K562 (cell line): ENCODE results near the gene SHB. TPM values are rescaled to one million over a fixed set of nuclear protein-coding genes. Genes with fewer than 3 reads are reported as not detected.

ENCODE experiments used
- CC2D1A ChIP-seq: fragments of 450-650 bp; IDR thresholded peaks from 2 replicates; pipeline ENCODE4 v1.6.1; 2017; ENCODE audit warnings: mild to moderate bottlenecking
- CTBP1 ChIP-seq: fragments of 450-650 bp; IDR thresholded peaks from 2 replicates; pipeline ENCODE4 v1.6.1; 2016; ENCODE audit warnings: borderline replicate concordance
- DPF2 ChIP-seq: fragments of 450-650 bp; IDR thresholded peaks from 2 replicates; pipeline ENCODE4 v1.6.1; 2016
- GABPA ChIP-seq: fragments of 200-800 bp; sonication (Bioruptor generic); conservative IDR thresholded peaks from 2 replicates; pipeline ENCODE4 v1.6.1; 2016; ENCODE audit warnings: low read depth, missing genetic modification characterization, missing compliant biosample characterization
- HNRNPL ChIP-seq: fragments of 200-400 bp; formaldehyde crosslinking; IDR thresholded peaks from 2 replicates; pipeline ENCODE4 v1.6.1; 2017; ENCODE audit warnings: low read depth, mild to moderate bottlenecking, low read length
- NONO ChIP-seq, 2 experiments: fragments of 200-400 bp in 1 of 2; fragments of 450-650 bp in 1 of 2; formaldehyde crosslinking in 1 of 2; IDR thresholded peaks; 2 replicates each; pipeline ENCODE4 v1.6.1; 2017; ENCODE audit warnings: low read depth in 2 of 2, mild to moderate bottlenecking in 2 of 2, moderate library complexity in 2 of 2, low read length in 1 of 2
- NR2C1 ChIP-seq, 2 experiments: fragments of 450-650 bp; IDR thresholded peaks; 2 replicates each; pipeline ENCODE4 v1.6.1; 2017; ENCODE audit warnings: mild to moderate bottlenecking in 2 of 2, antibody characterized with exemption in 1 of 2, inconsistent platforms in 1 of 2, missing compliant biosample characterization in 1 of 2, missing genetic modification characterization in 1 of 2
- NRF1 ChIP-seq, 2 experiments: fragments of 450-650 bp; IDR thresholded peaks in 1 of 2; conservative IDR thresholded peaks in 1 of 2; 2 replicates each; pipeline ENCODE4 v1.6.1; 2014; ENCODE audit warnings: mild to moderate bottlenecking in 2 of 2
- SMARCA5 ChIP-seq: fragments of 450-650 bp; IDR thresholded peaks from 2 replicates; pipeline ENCODE4 v1.6.1; 2016
- TRIM28 ChIP-seq: fragments of 450-650 bp; IDR thresholded peaks from 2 replicates; pipeline ENCODE4 v1.6.1; 2017
- WHSC1 ChIP-seq: IDR thresholded peaks from one replicate; pipeline ENCODE4 v1.6.1; 2012; ENCODE audit warnings: low read length, control low read depth, inconsistent platforms
- ZFX ChIP-seq: sonication (generic); formaldehyde crosslinking; IDR thresholded peaks from 2 replicates; pipeline ENCODE4 v1.8.0; 2022; ENCODE audit warnings: mild to moderate bottlenecking, missing genetic modification reagents, moderate library complexity
- ZNF316 ChIP-seq: fragments of 450-650 bp; IDR thresholded peaks from 2 replicates; pipeline ENCODE4 v1.6.1; 2016
- ZNF384 ChIP-seq: IDR thresholded peaks from 2 replicates; pipeline ENCODE4 v1.6.1; 2012; ENCODE audit warnings: low read depth, low read length, improper control_type of control experiment
- polyA plus RNA-seq, 8 experiments: library from polyadenylated mRNA; depleted of rRNA in 4 of 8; stranded (reverse) in 5 of 8; unstranded in 3 of 8; fragments of >200 nt; fragmentation: Nextera tagmentation in 2 of 8; fragmentation: Illumina TruSeq in 1 of 8; extraction: Ambion mirVana in 2 of 8; extraction: Trizol in 1 of 8; gene quantifications; 2 replicates each; pipeline versions ENCODE4 v1.2.1 to v1.2.3, GENCODE V29; 2011 to 2014; ENCODE audit warnings: inconsistent platforms in 1 of 8, missing spikeins in 1 of 8
- total RNA-seq, 7 experiments: library from RNA; depleted of rRNA in 6 of 7; stranded (reverse); fragments of >200 nt in 6 of 7; fragmentation: Illumina TruSeq in 2 of 7; extraction: Trizol in 2 of 7; gene quantifications; 2 replicates each; pipeline versions ENCODE4 v1.2.1 to v1.2.3, GENCODE V29; 2011 to 2021; ENCODE audit warnings: low replicate concordance in 1 of 7
- TF ChIP-seq, protein P1 (sequence below): sonication (generic); formaldehyde crosslinking; IDR thresholded peaks from 2 replicates; pipeline ENCODE4 v1.9.0; 2022; ENCODE audit warnings: mild to moderate bottlenecking, missing genetic modification reagents
- TF ChIP-seq, protein P2 (sequence below): fragments of 450-650 bp; IDR thresholded peaks from 2 replicates; pipeline ENCODE4 v1.6.1; 2018; ENCODE audit not compliant: partially characterized antibody
- TF ChIP-seq, protein P3 (sequence below): fragments of 450-650 bp; conservative IDR thresholded peaks from 2 replicates; pipeline ENCODE4 v1.6.1; 2016; ENCODE audit warnings: missing genetic modification characterization, low read depth, mild to moderate bottlenecking, control low read depth, missing compliant biosample characterization
- TF ChIP-seq, protein P4 (sequence below): fragments of 450-650 bp; formaldehyde crosslinking; IDR thresholded peaks from 2 replicates; pipeline ENCODE4 v1.4.0; 2020; ENCODE audit warnings: mild to moderate bottlenecking, mixed read lengths
- TF ChIP-seq, protein P5 (sequence below): conservative IDR thresholded peaks from 2 replicates; pipeline ENCODE4 v1.6.1; 2011; ENCODE audit warnings: low read depth, mild to moderate bottlenecking, low read length; ENCODE audit not compliant: control insufficient read depth

The SHB gene
- total and polyA plus RNA-seq, 9 of the 15 experiments (the other 6 are each of a cell fraction or from before 2014, with no cell fraction given): 0.78 to 16.0 (median 5.3) TPM

DNA sequence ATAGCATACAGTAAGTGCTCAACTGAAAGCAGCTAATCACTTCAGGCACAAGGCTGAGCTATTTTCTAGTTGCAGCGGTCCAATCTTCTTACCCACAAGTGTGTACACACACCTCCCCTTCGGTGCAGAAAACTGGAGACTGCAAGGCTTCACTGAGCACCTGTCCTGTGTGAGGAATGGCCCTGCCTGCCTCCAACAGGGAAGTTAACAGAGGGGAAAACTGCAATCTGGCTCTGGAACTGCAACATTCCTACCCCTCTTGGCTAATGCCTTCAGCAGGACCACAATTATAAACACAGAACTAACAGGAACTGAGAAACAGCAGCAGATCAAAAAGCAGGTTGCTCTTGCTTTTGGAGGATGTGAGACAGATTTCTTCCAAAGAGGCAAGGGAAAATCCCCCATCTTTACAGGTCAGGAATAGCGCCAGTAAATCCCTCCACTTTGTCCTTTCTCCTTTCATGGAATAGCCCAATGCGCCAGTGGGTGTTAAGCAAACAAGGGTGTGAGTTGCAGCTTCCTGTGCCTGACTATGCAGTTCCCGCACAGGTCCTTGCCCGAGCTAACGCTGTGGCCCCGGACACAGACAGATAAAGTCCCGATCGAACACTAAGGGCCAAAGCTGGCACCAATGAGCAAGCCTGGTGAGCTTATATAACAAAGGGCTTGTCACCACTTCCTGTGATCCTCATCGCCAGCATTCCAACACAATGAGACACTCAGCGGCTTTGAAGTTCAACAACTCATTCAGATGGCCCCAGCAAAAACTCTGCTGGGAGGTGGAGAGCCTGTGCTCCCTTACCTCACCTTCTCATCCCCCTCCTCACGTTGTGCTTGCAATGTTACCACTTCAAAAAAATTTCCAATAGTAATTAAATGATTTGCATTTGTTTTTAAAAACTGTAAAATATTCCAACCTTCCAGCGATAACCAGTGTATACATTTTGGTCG lies 21.5 kb downstream of the SHB start (continued):
- TF ChIP-seq, protein P1, sequence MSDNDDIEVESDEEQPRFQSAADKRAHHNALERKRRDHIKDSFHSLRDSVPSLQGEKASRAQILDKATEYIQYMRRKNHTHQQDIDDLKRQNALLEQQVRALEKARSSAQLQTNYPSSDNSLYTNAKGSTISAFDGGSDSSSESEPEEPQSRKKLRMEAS (CRISPR knock-in tag): peak; percentile 24; the same call in 1 of the 2 replicates
- TF ChIP-seq ZNF384: no peak
- TF ChIP-seq, protein P2, sequence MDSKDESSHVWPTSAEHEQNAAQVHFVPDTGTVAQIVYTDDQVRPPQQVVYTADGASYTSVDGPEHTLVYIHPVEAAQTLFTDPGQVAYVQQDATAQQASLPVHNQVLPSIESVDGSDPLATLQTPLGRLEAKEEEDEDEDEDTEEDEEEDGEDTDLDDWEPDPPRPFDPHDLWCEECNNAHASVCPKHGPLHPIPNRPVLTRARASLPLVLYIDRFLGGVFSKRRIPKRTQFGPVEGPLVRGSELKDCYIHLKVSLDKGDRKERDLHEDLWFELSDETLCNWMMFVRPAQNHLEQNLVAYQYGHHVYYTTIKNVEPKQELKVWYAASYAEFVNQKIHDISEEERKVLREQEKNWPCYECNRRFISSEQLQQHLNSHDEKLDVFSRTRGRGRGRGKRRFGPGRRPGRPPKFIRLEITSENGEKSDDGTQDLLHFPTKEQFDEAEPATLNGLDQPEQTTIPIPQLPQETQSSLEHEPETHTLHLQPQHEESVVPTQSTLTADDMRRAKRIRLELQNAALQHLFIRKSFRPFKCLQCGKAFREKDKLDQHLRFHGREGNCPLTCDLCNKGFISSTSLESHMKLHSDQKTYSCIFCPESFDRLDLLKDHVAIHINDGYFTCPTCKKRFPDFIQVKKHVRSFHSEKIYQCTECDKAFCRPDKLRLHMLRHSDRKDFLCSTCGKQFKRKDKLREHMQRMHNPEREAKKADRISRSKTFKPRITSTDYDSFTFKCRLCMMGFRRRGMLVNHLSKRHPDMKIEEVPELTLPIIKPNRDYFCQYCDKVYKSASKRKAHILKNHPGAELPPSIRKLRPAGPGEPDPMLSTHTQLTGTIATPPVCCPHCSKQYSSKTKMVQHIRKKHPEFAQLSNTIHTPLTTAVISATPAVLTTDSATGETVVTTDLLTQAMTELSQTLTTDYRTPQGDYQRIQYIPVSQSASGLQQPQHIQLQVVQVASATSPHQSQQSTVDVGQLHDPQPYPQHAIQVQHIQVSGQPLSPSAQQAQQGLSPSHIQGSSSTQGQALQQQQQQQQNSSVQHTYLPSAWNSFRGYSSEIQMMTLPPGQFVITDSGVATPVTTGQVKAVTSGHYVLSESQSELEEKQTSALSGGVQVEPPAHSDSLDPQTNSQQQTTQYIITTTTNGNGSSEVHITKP: peak; percentile 83
- TF ChIP-seq, protein P3, sequence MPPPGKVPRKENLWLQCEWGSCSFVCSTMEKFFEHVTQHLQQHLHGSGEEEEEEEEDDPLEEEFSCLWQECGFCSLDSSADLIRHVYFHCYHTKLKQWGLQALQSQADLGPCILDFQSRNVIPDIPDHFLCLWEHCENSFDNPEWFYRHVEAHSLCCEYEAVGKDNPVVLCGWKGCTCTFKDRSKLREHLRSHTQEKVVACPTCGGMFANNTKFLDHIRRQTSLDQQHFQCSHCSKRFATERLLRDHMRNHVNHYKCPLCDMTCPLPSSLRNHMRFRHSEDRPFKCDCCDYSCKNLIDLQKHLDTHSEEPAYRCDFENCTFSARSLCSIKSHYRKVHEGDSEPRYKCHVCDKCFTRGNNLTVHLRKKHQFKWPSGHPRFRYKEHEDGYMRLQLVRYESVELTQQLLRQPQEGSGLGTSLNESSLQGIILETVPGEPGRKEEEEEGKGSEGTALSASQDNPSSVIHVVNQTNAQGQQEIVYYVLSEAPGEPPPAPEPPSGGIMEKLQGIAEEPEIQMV: 0 out of 2 replicates have a peak, but pooled peaks have one; percentile 48
- peak; percentile 59 for TF ChIP-seq GABPA (tag)
- peak; percentile 54 for TF ChIP-seq WHSC1
- TF ChIP-seq ZNF316: peak; percentile 32; the same call in 1 of the 2 replicates
- TF ChIP-seq, protein P4, sequence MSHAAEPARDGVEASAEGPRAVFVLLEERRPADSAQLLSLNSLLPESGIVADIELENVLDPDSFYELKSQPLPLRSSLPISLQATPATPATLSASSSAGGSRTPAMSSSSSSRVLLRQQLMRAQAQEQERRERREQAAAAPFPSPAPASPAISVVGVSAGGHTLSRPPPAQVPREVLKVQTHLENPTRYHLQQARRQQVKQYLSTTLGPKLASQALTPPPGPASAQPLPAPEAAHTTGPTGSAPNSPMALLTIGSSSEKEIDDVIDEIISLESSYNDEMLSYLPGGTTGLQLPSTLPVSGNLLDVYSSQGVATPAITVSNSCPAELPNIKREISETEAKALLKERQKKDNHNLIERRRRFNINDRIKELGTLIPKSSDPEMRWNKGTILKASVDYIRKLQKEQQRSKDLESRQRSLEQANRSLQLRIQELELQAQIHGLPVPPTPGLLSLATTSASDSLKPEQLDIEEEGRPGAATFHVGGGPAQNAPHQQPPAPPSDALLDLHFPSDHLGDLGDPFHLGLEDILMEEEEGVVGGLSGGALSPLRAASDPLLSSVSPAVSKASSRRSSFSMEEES: no peak
- TF ChIP-seq NR2C1 (IDR thresholded peaks at IDR 0.05): no peak
- TF ChIP-seq NR2C1 (tag; IDR thresholded peaks at IDR 0.05): no peak
- TF ChIP-seq CTBP1: 0 out of 2 replicates have a peak, but pooled peaks have one; percentile 30
- TF ChIP-seq ZFX (CRISPR knock-in tag): 0 out of 2 replicates have a peak, but pooled peaks have one; percentile 0
- TF ChIP-seq, protein P5, sequence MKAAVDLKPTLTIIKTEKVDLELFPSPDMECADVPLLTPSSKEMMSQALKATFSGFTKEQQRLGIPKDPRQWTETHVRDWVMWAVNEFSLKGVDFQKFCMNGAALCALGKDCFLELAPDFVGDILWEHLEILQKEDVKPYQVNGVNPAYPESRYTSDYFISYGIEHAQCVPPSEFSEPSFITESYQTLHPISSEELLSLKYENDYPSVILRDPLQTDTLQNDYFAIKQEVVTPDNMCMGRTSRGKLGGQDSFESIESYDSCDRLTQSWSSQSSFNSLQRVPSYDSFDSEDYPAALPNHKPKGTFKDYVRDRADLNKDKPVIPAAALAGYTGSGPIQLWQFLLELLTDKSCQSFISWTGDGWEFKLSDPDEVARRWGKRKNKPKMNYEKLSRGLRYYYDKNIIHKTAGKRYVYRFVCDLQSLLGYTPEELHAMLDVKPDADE: 0 out of 2 replicates have a peak, but pooled peaks have one; percentile 31
- no peak for TF ChIP-seq HNRNPL
- 0 out of 2 replicates have a peak, but pooled peaks have one; percentile 11 for TF ChIP-seq SMARCA5
- peak; percentile 70; the same call in 1 of the 2 replicates for TF ChIP-seq CC2D1A
- TF ChIP-seq NRF1 (conservative IDR thresholded peaks at IDR 0.05 in 1 of 2, IDR thresholded peaks at IDR 0.05 in 1 of 2): peak; percentile 41 to 59; a peak in 1 of 4 replicates
- no peak for TF ChIP-seq TRIM28
- peak; percentile 68 for TF ChIP-seq DPF2
- no peak for TF ChIP-seq NONO (IDR thresholded peaks at IDR 0.05; ENCODE audit: low read depth in 2 of 2, low read length in 1 of 2)
